Measurements from ENCODE around the gene CSRNP3.
A peak's percentile ranks its signal among the peaks of the same experiment; 100 is the strongest.
"Not testable (repeated sequence)": the region's sequence is repeated elsewhere in the genome, so short reads cannot be mapped to it uniquely, and the experiment has no call there.

CSRNP3 gene

DNA sequence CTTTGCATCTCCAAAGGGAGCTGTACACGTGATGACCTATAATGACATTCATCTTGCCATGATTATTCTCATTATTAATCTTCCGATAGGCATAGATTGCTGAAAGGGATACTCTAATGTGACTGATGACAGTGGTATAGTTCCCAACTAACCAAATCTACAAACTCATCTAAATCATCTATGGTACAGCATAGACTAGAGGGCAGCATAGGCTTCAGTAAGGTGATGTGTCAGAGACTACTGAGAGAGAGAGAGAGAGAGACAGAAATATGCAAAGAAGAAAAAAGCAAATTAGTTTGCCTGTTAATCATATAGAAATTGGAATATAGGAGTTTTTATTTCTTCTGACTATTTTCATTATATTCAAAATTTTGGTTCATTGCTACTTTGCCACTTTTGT, 89.3 kb downstream of the CSRNP3 start:
- DNase-seq = no peak

DNA sequence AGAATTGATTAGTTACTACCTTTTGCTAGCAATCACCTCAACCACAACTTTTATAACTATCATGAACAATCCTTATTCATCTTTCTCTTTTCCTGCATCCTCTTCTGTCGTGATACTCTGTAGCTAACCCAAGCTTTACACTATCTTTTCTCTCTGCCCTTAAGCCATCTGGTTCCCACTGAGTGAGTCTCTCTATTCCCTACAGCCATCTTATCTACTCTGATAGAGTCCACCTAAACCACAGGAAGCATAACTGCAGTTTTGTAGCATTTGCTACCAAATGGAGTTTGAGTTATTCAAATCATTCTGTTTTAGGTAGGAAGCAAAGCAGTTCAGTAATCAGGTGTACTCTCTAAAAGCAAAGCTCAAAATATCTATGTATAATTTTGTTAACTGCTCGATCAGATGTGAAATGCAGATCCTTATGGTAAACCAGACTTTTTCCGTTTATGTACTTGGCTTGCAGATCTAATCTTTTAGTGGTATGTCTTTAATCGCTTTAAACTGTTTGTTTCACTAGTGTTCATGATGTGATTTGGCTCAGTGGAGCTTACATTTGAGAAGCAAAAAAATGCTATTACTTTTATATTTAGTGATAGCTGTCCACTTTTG, 91.0 kb downstream of the CSRNP3 start:
- no peak for DNase-seq

DNA sequence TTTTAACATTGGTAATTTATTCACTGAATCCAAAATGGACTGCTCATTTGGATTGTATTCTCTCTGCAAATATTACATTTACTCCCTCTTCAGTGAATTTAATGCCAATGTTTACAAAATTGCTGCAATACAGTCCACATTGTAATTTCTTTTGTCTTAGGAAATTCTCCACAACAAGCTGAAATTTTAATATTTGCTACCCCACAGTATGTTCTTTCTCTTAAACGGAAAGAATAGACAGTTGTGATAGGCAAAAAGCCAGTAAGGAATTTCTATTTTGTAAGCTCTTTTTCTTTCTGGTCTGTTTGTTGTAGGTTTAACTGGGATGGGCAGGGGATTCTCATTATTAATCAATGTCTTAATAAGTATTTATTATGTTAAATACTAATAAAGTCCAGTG, 92.0 kb downstream of the CSRNP3 start:
- no peak for DNase-seq

DNA sequence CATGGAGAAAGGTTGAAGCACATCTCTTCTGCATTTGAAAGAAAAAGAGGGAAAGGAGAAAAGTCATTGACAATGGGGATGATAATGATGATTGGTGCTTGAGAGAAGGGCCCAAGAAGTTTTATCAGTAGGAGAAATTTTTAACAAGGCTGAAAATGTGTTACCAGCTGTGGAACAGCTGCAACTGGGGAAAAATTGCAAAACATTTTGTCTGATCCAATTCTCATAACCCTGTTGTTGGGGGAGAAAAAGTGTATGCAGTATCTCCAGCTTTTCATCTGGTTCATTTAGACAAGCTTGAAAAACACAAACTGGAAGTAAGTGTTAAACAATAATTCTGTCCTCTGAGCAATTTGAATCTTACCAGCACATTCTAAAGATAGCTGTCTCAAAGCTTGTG, 92.7 kb downstream of the CSRNP3 start:
- no peak for DNase-seq

DNA sequence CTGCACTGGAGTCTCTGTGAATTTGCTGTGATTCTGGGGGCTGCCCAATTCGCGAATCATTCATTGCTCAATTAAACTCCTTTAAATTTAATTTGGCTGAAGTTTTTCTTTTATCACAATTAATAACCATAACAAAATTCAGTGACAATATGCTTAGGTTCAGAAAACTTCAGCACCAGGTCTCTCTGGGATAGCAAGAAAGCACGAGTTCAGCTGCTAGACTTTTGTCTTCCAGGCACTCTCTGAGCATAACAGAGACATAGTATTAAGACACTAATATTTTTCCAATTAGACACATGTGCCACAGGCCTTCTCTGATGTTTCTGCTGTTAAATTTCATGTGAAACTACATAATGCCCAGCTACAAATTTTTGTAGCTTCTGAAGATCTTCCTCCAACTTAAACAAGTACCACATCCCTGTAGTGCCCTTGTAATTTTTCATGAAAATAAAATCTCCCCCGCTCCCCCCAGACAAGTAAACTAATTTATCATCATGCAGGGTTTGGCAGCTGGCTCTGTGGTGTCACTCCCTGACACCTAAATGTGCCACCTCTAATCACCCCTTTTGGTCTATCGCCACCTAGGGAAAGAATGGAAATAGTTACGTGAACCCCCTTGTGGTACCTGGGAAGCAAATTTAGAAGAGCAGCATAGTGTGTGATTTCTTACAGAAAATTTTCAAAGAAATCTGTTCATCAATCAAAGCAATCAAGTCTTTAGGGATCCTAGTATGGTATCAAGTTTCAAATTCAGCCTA, 94.1 kb downstream of the CSRNP3 start:
- DNase-seq = no peak

DNA sequence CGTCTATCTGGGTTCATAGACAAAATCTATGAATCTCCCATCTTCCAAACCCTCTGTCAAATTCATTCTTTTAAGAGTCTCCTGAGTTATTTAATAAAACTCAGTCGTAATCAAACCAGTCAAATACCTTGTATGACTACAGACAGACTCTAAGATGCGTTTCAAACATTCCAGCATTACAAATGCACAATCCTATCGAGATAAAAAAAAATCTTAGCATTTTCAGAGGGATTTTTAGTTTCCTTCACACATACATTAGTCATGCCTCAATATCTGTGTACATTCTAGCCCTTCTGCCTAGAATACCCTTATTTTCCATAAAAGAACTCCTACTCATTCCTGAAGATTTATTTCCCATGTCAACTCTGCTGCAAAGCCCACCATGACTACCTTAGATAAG, 96.5 kb downstream of the CSRNP3 start:
- no peak for DNase-seq

DNA sequence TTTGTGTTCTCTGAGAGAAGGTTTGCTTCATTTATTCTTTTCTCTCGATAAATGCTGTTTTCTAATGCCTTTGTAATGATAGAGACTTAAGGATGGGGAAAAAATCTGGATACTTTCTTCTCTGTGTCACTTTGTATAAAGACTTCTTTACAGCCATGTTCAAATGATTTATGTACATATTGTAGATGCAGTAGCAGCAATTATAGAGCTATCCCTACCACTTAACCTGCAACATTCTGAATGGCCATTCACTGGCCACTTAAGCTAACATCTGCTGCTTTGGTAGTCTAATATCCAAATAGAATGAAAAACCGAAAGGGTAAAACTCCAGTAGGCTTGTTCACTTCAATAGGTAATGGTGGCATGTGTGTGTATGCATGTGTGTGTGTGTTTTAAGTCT, 97.8 kb downstream of the CSRNP3 start:
- DNase-seq = no peak

DNA sequence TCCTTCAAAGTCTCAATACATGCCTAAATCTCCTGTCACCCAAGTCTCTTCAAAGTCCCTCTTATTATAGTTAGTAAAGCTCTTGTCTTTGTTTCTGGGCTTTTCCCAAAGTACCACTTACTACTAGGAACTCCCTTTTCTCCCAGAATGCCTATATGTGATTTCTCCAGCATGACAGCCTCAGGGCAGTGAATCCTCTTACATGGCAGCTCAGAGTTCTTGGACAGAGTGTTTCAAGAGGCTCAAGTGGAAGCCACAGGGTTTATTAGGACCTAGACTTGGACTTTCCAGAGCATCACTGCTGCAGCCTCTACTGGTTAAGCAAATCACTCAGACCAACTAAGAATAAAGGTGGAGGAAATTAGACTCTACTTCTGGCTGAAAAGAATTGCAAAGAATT, 98.9 kb downstream of the CSRNP3 start:
- DNase-seq = no peak

DNA sequence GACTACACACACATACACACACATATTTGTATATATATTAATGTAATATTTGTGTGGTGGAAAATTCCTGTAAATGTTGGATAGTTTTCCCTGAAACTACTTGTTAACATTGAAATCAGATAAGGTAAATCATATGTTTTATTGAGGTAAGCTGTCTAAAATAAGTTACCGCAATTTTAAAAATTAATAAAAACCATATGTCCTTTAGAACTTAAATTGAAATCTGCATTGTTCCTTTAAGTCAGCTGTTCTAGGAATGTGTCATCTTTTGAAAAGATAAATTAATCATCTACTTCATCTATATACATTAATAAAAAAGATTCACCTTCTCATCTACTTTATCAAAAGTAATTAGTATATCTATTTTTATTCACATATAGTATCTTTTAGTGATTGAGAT, 102.0 kb downstream of the CSRNP3 start:
- DNase-seq = no peak

DNA sequence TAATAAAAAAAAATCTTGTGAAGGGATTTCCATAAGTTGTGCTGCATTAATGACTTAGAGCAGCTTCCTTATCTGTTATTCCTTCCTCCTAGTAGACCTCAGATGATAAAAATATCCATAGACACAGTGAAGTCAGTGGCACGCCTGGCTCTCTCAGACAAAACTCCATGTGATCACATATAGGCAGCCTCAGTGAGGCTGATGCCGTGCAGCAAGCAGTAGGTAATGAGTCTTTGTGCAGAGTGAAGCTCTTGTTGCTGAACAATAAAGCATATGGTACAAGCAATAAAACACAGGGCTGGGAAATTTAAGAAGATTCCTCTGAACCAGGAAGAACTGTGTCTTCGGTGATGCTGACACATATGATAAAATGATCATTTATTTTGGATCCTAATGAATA, 102.7 kb downstream of the CSRNP3 start:
- no peak for DNase-seq

DNA sequence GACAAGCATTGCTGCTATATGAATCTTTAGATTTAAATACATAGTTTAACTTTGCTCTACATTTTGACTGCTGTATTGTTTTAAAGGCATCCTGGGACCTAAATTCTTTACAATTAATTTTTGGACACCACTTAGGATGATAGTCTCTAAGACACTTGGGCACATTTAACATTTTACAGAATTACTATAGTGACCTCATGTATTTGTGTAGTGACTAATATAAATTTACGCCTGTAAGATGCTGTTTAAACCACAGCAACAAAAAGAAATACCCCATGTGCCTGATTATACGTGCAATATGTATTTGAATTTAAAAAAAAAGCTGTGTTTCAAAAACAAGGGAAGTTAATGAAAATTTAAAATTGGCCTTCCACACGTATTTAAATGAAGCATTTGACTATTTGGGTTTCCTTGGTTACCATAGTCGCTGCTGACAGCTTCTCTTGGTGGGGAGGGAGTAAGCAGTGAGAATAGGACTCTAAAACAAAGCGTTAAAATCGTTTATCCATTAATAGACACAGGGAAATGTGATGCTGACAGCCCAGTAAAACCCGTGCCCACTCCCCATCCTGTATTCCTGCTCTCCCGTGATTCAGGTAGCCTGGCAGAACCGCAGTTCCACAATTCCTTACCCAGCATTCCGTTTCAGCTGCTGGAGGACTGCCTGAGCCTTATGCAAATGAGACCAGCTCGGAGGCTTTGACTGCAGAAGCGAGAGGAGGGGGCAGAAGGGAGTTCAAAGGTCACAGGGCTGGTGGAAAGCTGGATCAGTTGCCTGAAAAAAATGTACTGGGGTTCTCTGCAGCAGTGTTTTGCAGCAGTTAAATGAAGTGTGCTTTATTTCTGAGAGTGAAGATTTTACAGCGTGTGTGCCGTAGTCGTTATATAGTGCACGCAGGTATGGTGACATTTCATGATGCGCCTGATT, 104.3 kb downstream of the CSRNP3 start:
- no peak for DNase-seq

DNA sequence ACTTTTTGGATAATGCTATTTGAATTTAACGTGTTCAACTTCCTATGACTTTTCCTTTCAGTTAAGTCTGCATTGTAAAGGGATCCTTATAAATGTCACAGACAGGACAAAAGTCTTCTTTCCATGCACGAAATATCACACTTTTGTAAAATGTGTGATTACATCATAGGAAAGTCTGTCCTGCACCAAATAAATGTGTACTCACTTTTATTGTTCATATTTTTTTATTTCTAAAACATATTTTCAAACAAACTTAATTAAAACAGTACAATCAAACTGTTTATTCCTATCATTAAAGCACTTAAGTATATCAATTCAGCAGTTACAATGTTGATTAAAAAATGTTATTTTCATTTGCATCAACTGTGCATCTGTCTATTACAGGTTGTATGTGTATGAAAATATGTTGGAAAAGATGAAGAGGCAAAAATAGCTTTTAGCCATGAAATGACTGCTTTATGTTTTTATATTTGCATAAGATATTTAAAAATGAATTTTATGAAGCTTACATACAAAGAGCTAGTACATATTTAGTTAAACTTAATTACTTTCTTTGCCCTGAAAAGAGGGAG, 105.6 kb downstream of the CSRNP3 start:
- no peak for DNase-seq

DNA sequence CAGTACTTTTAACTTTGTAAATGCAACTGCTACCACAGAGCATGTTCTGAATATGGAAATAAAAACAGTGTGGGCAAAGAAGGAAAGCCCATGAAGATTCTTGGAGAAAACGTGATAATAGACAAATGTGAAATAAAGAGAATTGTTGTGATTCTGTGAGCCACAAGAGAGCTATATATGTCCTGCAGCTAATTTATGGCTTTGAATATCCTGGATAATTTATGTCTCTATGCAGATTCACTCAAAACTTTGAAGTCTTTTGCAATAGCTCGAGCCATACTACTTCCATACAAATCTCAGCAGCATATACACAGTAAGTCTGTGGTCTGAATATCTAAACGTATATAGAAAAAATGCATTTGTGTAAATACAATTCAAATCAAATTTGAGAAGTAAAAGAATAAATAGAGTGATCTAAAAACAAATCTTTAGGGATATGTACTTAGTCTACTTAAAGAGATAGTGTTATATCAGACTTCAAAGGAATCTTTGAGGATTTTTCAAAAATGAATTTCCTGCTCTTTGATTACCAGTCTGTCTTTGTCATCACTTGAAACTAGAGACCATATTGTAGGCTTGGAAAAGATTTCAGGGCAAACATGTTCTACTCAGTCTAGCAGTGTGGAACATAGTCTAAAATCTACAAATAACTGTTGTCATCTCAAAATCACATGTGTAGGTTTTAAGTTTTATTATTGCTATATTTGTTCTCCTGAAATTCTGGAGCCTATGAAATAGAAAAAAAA, 107.1 kb downstream of the CSRNP3 start:
- no peak for DNase-seq

DNA sequence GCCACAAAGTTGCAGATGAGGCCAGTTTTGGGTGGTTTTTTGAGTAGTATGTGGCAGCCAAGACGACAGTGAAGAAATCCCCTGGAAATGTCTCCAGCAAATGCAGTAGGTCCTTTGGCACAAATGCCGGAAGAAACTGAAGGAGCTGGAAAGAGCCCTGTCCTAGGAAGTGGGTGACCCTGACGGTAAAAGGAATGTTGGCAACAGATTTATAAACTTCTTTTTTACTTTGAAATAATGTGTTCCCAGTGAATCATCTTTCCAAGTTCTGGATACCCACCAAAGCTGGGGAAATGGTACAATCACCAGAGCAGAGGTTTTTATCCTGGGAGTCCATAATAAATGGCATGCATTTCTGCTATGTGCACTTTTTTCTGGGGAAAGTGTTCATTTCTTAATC, 112.9 kb downstream of the CSRNP3 start:
- DNase-seq = no peak

DNA sequence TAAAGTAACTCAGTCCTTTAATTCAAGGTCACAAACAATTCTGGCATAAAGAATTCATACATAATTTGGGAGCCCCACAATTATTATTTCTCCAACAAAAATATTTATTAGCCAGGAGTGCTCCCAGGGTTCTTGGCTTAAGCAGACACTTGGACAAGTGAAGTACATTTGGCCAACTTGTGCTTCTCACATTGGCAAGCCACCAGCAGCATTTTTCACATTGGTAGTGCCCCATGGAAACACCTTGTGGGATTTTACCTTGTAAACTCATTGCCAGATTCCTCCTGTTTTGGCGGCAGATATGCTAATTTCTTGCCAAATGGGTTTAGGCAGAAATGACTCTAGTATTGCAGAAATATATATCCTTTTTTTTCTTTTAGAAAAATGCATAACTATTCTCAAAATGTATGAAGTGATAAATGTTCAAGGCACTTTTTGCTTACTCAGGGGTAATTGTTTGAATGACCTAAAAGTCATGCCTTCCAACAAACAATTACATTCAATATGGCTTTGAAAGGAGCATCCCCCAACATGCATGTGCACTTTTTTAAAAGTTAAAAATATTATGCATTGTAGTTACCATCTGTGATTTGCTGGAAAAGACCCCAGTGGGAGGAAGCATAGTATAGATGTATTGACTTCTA, 113.5 kb downstream of the CSRNP3 start:
- DNase-seq = peak in 1 of 2 experiments; percentile 70

DNA sequence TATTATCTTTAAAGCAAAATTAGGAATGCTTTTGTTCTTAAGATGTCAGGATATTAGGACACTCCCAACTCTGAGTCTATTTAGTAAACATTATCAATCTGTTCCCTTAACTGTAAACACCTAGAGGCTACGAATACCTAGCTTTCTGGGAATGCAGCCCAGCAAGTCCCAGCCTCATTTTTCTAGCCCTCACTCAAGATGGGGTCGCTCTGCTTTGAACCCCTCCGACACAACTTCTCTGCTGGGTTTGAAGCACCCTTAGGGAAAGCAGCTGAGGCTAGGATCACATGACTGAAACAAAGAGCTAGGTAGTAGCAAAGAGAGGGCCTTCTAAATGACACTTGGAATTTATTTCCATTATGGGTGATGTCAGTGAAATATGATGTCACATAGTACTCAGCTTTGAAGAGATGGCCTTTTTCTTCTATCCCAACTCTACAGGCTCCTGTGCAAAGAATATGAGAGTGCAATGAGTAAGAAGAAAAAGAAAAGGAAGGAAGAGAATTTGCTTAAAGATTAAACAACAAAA, 114.7 kb downstream of the CSRNP3 start:
- no peak for DNase-seq

DNA sequence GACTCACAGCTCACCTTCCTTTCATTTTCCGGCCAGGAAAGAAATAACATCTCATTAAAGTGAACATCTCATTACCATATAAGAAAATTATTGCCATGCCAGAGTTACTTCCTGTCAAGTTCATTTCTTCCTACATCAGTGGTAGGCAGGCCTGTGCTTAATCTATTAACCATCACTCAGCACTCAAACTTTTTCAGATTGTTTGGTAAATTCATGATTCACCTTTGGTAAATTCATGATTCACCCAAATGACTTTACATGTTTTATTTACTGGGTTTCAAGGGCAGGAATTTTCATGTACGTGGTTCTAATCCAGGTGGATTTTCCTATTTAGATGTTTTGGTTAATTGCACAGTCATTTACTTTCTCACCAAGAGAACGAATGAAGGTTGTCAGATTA, 116.5 kb downstream of the CSRNP3 start:
- DNase-seq = no peak

DNA sequence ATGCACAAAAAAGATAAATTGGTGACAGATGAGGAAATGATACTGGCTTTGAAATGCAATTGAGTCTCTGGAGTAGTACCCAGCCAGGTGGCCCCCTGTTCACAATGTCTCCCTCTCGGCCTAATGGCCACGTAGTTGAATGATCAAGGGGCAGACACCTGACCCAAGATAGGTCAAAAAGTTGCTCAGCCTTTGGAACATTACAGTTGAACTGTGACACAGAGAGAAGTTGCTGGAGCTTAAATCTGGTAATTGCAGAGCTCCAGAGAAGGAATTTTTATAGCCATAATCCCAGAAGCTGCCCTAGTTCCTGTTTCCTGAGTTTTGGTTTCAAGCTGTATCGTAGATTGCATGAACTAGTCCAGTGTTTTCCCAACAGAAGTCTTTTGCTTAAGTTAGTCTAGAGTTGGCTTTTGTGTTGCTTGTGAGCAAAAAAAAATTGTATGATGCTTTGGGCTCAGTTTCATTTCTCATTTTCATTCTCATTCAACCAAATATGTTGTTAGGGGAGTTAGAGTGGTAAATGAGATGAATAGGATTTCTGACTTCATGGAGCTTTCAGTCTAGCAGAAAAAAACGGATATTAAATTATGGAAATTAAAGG, 117.9 kb downstream of the CSRNP3 start:
- DNase-seq = no peak

DNA sequence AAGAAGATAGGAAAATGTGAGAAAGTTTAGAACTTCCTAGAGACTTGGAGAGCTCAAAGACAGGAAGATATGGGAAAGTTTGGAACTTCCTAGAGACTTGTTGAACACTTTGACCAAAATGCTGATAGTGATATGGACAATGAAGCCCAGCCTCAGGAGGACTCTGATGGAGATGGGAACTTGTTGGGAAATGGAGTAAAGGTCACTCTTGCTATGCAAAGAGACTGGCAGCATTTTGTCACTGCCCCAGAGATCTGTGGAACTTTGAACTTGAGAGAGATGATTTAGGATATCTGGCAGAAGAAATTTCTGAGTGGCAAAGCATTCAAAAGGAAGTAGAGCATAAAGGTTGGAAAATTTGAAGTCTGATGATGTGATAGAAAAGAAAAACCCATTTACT, 121.5 kb downstream of the CSRNP3 start:
- not testable (repeated sequence) for DNase-seq

DNA sequence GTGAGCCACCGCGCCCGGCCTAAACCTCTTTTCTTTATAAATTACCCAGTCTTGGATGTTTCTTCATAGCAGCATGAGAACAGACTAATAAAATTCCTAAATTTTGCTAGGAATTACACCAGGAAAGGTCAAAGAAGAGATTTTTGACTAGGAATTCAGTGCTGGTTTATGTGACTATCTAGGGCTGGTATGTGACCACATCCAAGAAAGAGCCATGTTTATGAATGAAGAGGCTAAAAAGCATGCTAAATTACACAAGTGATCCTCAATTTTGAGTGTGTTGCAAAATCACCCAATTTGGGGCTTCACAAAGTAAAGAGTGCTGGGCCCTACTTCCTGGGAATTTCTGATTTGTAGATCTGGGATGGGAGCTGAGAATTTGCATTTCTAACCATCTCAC, 123.6 kb downstream of the CSRNP3 start:
- no peak for DNase-seq

DNA sequence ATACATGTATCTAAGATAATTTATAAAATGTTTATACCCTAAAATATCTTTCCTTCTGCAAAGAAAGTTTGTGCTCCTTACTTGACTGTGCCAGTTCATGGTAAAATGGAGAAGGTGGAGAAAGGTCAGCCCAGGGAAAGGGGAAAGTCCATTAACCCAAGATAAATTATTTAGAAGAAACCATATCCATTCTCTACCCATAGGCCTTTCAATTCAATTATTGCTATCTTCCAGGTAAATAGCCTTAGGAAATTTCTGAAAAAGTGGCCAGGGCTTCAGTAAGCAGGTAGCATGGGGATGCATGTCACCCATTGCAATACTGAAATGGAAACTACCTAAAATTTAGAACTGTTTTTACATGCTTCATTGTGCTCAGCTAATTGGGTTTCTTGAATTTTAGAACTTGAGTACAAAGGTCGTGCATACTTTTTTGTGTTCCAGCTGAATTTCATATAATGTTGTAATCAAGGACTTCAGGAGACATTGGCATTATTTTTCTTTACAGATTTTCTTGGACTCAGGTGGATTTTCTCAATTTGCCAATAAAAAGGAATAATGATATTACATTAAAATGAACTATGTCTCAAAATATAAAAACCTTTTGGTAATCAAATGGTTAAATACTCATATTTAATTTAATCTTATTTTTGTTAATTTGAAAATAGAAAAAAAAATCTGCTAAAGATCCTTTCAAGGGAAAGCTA, 124.9 kb downstream of the CSRNP3 start:
- no peak for DNase-seq
